Stimulated activated naive CD4-positive, alpha-beta T cell (primary cell): ENCODE measurements around the gene AGFG2.

ENCODE experiments used
- DNase-seq, 6 experiments: peaks; one replicate each; lab custom pipeline; 2025; lab: John Stamatoyannopoulos, UW

The AGFG2 gene

DNA sequence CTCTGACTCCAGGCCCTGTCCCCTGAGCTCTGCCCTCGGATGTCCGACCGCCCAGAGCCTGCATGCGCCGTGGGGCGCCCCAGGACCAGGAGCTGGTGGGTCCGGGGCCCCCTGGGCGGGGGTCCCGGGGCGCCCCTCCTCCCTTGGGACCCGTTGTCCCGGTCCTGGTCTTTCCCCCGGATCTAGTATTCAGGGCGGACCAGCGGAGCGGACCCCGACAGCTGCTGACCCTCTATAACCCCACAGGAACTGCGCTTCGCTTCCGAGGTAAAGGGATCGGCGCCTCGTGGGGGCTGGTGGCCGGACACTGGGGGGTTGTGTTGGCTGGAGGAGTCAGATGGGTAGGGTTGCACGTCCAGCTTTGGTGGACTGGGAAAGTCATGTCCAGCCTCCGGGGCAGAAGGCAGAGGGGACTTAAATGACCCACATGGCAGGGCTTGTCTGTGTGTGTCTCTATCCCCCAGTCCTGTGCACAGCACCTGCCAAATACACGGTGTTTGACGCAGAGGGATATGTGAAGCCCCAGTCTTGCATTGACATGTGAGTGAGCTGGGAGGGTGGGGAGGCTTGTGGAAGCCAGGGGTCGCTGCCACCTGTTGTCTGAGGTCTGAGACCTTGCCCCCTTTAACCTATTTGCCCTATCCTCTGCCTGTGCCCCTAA lies 73.9 kb downstream of the AGFG2 start:
- DNase-seq, result peak in 4 of 6 experiments; percentile 13 to 43 (median 24)

- peak in 1 of 6 experiments; percentile 26 for DNase-seq
These were observed 74.6 kb downstream of the AGFG2 start for GRCh38 chr7:100613412-100614175.

DNA sequence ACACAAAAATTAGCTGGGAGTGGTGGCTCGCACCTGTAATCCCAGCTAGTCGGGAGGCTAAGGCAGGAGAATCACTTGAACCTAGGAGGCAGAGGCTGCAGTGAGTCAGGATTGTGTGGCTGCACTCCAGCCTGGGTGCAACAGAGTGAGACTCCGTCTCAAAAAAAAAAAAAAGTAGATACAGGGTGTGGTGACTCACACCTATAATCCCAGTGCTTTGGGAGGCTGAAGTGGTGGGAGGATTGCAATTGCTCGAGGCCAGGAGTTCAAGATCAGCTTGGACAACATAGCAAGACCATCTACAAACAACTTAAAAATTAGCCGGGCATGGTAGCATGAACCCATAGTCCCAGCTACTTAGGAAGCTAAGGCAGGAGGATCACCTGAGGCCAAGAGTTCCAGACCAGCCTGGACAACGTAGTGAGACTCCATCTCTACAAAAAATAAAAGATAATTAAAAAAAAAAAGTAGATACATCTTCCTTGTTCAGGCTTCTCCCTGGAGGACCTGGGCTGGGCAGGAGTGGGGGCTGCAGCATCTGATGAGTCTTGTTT lies 75.4 kb downstream of the AGFG2 start:
- no peak for DNase-seq
